HG02678 (cell line): ENCODE data around the gene SIRPG.
"Not testable (repeated sequence)": the region's sequence is repeated elsewhere in the genome, so short reads cannot be mapped to it uniquely, and the experiment has no call there.

Experiments
- ATAC-seq: cut with Tn5 transposase; IDR thresholded peaks from one replicate; pipeline ENCODE4 v1.9.1; 2021; ENCODE audit warnings: mild to moderate bottlenecking, moderate library complexity; ENCODE audit not compliant: unreplicated experiment

The SIRPG gene

DNA sequence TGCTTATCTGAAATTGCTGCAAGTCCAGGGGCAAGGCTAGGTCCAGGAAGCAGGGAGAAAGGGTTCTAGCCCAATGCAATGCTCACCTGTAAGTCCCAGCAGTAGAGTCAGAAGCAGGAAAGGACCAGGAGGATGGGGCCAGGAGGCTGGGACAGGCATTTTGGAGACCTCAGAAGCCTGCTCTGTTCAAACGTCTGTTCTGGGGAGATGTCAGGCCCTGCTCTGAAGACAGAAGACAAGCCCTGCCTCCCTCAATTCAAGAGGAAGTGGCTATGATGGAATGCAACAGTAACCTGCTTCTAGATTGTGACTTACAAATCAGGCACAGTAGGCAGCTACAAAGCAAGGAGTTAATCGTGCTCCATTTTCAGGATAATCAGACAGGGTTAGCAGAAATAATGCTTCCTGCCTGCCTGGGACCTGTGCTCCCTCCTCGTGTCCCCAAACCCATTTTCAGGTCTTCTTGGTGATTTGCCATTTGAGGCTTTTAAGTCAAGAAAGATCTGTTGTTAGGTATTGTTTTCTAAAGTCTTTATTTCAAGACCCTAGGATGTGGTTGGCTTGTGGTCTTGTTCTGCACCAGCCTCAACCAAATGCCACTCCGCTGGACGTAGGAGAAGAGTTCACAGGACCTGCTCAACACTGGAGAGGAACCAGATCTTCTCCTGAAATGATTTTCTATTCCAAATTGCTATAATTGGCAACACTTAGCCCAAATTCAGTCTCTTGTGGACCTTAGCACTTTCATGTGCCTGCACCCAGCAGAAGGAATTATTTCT, at the start of gene SIRPG:
SIRPG (minus strand) TSS at position 224 of the 779 bp plus-strand sequence; CDS start at position 159, 65 bp downstream.
- no peak for ATAC-seq

DNA sequence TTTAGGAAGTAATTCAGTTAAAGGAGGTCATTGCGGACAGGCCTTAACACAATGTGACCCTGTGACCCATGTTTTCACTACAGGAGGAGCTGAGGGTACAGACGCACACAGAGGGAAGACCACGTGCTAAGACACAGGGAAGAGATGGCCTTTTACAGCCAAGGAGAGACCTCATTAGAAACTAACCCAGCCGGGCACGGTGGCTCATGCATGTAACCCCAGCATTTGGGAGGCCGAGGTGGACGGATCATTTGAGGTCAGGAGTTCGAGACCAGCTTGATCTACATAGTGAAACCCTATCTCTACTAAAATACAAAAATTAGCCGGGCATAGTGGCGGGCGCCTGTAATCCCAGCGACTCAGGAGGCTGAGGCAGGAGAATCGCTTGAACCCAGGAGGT, 49.3 kb upstream of the SIRPG start:
- not testable (repeated sequence) for ATAC-seq

GRCh38 chr20:1706079-1706478, 48.5 kb upstream of the SIRPG start:
- no peak for ATAC-seq

DNA sequence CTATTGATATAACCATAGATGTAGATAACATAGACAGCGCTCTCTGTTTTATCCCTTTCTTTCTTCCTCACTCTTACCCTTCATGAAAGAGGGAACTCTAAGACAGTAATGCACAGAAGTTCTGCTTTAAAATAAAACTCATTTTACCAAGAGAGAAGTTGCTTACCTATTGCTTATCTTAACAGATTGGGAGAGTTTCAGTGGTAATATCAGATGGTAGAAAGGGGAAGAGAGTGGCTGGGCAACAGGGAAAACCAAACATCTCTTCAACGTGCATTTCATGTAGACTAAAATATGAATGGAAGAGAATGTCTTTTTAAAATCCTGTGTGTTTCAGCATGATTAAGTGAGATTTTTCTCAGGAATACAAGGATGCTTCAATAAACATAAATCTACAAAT, 45.3 kb upstream of the SIRPG start:
- ATAC-seq = no peak

GRCh38 chr20:1702328-1702727, 44.7 kb upstream of the SIRPG start:
- ATAC-seq = no peak

DNA sequence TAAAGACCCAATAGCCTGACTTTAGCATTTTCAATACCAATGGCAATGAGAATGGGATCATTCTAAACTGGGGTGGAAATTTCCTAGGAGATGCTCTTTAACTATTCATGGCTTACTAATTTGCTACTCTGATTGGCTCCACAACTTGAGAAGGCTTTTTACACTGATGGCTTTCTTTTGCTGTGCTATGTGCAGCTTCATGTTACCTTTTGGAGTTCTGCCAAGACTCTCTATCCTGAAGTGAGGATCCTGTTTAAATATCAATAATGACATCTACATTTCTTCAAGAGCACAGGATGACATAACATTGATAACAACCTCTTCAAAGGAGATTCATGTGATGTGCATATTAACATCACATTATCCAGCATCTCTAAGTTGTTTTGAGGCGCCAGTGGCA, 43.4 kb upstream of the SIRPG start:
- no peak for ATAC-seq

DNA sequence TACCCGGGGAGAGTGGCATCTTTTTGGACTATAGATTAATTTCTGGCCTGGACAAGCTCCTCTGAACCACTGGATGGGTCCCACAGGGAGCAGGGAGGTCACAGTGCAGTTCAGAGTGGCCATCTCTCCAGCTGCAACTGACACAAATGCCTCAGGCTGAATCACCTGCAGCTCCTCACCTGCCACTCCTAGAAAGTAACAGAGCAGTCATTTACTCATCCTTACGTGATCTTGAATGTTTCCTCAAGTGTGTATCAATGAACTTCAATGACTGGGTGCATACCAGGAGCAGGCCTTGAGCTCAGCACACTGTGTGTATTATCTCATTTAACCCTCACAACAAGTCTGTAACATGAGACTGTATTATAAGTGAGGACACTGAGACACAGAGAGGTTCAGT, 40.0 kb upstream of the SIRPG start:
- no peak for ATAC-seq

- no peak for ATAC-seq
These were observed 39.1 kb upstream of the SIRPG start for GRCh38 chr20:1696521-1697209.

- no peak for ATAC-seq
These were observed 37.1 kb upstream of the SIRPG start for GRCh38 chr20:1694672-1695071.

DNA sequence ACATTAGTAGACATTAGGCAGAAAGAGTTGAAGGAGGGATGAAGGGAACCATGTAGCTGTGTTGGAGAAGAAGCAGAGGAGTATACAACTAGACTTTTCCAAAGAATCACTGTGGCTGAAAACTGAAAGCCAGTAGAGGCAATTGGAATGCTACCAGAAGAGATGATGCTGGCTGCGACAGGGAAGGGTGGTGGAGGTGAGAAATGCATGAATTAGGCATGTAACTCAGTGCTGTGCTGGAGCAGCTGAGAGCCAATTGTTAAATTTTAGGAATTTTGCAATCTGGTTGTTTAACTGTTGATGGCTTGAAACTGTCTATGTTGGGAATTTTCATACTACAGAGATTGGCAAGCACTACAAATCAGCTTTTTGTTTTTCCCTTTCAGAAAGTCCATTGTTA, 35.8 kb upstream of the SIRPG start:
- ATAC-seq = no peak

- ATAC-seq = no peak
These were observed 32.1 kb upstream of the SIRPG start for GRCh38 chr20:1689721-1690120.

DNA sequence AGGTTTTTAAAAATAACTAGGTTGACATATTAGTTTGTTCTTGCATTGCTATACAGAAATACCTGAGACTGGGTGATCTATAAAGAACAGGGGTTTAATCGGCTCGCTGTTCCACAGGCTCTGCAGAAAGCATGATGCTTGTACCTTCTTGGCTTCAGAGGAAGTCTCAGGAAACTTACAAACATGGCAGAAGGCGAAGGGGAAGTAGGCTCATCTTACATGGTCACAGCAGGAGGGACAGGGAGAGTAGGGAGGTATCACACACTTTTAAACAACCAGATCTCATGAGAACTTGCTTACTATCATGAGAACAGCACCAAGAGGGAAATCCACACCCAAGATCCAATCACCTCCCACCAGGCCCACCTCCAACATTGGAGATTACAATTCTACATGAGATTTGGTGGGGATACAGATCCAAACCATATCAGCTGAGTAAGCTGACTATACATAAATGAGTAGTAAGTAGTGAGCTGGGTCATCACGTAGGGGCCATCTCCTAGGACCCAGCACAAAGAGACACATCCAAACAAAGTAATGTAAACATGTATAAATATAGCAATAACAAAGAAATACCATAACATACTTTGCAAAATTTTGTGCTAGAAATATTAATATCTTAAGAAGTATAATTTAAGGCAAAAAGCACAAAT, 31.4 kb upstream of the SIRPG start:
- ATAC-seq = no peak

DNA sequence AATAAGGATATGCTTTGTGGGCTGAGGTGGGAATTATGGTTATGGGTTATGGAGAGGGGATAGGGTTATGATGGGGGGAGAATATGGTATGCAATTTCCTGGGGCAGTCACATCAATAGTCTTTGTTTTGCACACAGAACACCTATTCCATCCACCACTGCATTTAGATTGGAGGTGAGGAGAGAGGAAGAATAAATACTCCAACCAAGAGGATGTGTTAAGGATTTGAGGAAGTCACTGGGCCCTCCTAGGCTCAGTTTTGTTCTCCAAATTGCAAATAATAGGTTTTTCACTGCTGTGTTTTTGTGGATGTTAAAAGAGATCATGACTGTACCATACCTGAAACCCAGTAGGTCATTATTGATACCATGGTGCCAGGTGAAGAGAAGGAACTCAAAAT, 29.5 kb upstream of the SIRPG start:
- ATAC-seq = no peak

DNA sequence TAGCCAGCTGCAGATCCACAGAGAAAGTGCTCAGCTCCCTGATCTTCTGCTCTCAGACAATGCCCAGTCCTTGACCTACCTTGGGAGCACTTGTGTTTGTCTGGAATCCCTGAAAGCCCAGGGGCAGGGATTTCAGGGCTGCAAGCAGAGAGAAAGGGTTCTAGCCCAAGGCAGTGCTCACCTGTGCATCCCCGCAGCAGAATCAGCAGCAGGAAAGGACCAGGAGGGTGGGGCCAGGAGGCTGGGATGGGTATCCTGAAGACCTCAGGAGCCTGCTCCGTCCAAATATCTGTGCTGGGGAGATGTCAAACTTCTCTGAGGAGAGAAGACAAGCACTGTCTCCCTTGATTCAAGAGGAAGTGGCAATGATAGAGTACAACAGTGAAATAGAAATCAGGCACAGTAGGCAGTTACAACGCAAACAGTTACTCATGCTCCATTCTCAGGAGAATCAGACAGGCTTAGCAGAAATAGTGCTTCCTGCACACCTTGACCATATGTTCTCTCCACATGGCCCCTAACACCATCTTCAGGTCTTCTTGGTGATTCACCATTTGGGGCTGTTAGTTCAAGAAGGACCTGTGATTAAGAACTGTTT, 28.7 kb upstream of the SIRPG start:
- no peak for ATAC-seq

- ATAC-seq = no peak
These were observed 27.9 kb upstream of the SIRPG start for GRCh38 chr20:1685304-1686052.

- ATAC-seq = no peak
These were observed 27.3 kb upstream of the SIRPG start for GRCh38 chr20:1684872-1685271.

DNA sequence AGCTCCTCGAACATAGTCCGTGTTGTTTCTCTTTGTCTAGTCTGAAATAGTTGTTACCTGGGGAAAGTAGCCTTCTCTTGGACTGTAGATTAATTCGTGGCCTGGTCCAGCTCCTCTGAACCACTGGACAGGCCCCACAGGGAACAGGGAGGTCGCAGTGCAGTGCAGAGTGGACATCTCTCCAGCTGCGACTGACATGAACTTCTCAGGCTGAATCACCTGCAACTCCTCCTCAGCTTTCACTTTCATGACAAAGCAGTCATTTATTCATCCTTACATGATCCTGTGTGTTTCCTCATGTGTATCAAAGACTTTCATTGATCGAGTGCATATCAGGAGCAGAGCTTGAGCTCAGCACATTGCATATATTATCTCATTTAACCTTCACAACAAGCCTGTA, 19.1 kb upstream of the SIRPG start:
- no peak for ATAC-seq

DNA sequence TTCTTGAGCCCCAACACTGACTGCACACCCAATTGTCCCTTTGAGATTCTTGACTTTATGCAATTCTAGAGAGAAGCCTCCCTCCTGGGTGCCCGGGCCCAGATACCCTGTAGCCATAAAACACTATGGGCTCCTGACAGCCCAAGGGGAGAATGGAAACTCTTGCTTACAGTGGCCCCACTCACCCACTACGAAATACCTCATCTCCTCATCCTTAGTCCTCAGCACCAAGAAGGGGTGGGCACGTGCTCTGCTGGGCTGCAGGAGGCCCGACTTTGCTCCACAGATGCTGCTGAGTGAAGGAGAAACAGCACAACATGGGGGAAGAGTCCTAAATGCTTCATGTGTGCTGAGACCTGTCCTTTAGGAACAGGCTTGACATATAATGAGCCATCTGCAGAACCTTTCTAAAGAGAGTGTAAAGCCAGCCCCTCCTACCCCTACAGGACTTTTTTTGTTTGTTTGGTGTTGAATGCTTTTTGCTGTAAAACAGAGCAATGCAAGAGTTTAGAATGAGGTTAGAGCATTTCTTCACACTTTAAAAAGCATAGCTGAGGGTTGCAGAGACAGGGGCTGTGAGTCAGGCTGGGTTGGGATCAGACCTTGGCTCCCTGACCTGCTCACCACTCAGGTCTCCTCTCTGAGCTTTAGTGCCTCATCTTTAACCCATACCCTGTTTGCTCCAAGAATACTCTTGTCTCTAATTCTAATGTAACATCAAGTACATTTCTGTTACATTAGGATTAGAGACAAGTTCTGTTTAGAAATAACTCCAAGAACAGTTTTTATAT, 17.6 kb upstream of the SIRPG start:
- no peak for ATAC-seq

DNA sequence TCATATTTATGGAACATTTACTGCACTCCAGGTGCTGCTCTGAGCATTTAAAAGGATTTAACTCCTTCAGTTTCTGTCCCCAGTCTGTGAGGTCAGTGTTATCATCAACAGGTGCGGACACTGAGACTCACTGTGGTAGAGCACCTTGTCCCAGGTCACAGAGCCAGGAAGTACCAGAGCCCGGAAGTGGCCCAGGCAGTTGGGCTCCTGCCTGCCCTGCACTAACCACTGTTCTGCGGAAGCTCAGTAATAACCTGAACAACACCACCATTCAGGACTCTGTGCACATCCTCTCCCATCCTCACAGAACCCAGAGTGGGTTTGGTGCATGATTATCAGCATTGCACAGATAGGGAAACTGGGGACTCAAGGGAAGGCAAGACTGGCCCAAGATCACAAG, 16.8 kb upstream of the SIRPG start:
- ATAC-seq = no peak

GRCh38 chr20:1673424-1673823, 15.8 kb upstream of the SIRPG start:
- ATAC-seq = no peak
